ENCODE measurements around the gene UBXN7. TPM values are rescaled to one million over a fixed set of nuclear protein-coding genes. Genes with fewer than 3 reads are reported as not detected.
"Not testable (repeated sequence)": the region's sequence is repeated elsewhere in the genome, so short reads cannot be mapped to it uniquely, and the experiment has no call there.

Gene UBXN7
- total RNA-seq, 4 donors from 2014 or later, result 13.8 to 25.4 (median 15.4) TPM

- intact Hi-C loops (cut with DNase I; ENCODE audit: low total_unique reads), result no loop called here
- TF ChIP-seq POLR2AphosphoS5 (IDR thresholded peaks at IDR 0.05), result no peak
- TF ChIP-seq POLR2A (IDR thresholded peaks at IDR 0.05), result no peak
- no peak for TF ChIP-seq EP300 (IDR thresholded peaks at IDR 0.05; ENCODE audit: low read depth)
- TF ChIP-seq, protein P1, sequence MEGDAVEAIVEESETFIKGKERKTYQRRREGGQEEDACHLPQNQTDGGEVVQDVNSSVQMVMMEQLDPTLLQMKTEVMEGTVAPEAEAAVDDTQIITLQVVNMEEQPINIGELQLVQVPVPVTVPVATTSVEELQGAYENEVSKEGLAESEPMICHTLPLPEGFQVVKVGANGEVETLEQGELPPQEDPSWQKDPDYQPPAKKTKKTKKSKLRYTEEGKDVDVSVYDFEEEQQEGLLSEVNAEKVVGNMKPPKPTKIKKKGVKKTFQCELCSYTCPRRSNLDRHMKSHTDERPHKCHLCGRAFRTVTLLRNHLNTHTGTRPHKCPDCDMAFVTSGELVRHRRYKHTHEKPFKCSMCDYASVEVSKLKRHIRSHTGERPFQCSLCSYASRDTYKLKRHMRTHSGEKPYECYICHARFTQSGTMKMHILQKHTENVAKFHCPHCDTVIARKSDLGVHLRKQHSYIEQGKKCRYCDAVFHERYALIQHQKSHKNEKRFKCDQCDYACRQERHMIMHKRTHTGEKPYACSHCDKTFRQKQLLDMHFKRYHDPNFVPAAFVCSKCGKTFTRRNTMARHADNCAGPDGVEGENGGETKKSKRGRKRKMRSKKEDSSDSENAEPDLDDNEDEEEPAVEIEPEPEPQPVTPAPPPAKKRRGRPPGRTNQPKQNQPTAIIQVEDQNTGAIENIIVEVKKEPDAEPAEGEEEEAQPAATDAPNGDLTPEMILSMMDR (IDR thresholded peaks at IDR 0.05), result no peak
- in situ Hi-C loops (cut with MboI; ENCODE audit: low pct_ligation_motif_present in 1 of 4, low pct_unique_long_range_greater_than_20kb in 1 of 4, low sequenced_read_pairs in 3 of 4), result no loop called here
- Histone ChIP-seq H3K36me3 (no peaks in the 10 kb centered on the region), H3K4me1 (no peaks in the 10 kb centered on the region), H3K27ac (no peak overlapping the region), H3K9me3 (no peaks in the 10 kb centered on the region), H3K4me3 (no peak overlapping the region), H3K27me3 (no peaks in the 10 kb centered on the region)
- no peak for DNase-seq
- WGBS, 2 donors (ENCODE audit: low coverage in 1 of 2), result 69 to 100% methylated on average over 1 to 3 of the region's 3 CpGs
Observed at GRCh38 chr3:196378146-196378841, 53.9 kb downstream of the UBXN7 start.

DNA sequence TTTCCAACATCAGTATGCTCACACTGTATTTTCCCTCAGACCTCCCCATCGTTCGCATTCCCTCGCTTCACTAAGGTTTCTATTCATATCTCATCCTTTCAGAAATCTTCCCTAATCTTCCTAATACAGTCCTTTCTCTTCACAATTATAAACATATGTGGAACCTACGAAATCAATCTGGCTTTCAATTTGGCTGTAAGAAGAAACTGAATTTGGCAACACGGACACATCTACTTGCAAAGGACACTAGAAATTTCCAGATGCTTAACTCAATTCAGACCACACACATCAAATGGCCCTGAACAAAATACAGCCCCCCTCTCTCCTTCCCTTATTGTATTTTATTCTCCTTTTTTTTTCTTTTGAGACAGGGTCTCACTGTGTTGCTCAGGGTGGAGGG is 54.9 kb downstream of the UBXN7 start:
- Histone ChIP-seq H3K27me3 (no peaks in the 10 kb centered on the region), H3K36me3 (no peaks in the 10 kb centered on the region), H3K4me1 (no peaks in the 10 kb centered on the region), H3K9me3 (no peaks in the 10 kb centered on the region), H3K4me3 (no peak overlapping the region), H3K27ac (no peak overlapping the region)
- in situ Hi-C loops (cut with MboI; ENCODE audit: low pct_ligation_motif_present in 1 of 4, low pct_unique_long_range_greater_than_20kb in 1 of 4, low sequenced_read_pairs in 3 of 4) (no loop called here), intact Hi-C loops (cut with DNase I; ENCODE audit: low total_unique reads) (no loop called here)
- no peak for TF ChIP-seq EP300 (IDR thresholded peaks at IDR 0.05; ENCODE audit: low read depth)
- DNase-seq, result no peak
- 81 to 87% methylated on average over 2 to 5 of the region's 5 CpGs for WGBS, 2 donors (ENCODE audit: low coverage in 1 of 2)

DNA sequence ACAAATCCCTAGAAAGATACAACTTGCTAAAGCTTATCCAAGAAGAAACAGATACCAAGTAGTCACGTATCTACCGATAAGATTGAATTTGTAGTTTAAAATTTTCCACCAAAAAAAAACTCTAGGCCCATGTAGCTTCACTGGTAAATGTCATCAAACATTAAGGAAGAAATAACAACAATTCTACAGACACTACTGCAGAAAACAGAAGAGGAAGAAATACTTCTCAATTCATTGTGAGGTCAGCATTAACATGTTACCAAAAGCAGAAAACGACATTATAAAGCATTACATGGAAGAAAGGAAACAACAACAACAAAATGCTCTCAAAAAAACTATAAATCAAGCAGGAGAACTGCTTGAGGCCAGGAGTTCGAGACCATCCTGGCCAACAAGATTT is 66.5 kb downstream of the UBXN7 start:
- in situ Hi-C loops (cut with MboI; ENCODE audit: low pct_ligation_motif_present in 1 of 4, low pct_unique_long_range_greater_than_20kb in 1 of 4, low sequenced_read_pairs in 3 of 4) (no loop called here), intact Hi-C loops (cut with DNase I; ENCODE audit: low total_unique reads) (no loop called here)
- H3K27me3 ChIP-seq, result no peaks in the 10 kb centered on the region
- H3K36me3 ChIP-seq, result peaks cover 0 to 23% (median 2%) of the 10 kb centered on the region in 4 donors
- H3K27ac ChIP-seq, result no peak overlapping the region
- no peaks in the 10 kb centered on the region for H3K9me3 ChIP-seq
- no peak for DNase-seq
- TF ChIP-seq EP300 (IDR thresholded peaks at IDR 0.05; ENCODE audit: low read depth), result no peak
- TF ChIP-seq, protein P1 (IDR thresholded peaks at IDR 0.05), result no peak
- no peak for TF ChIP-seq POLR2A (IDR thresholded peaks at IDR 0.05)
- no peak for TF ChIP-seq POLR2AphosphoS5 (IDR thresholded peaks at IDR 0.05)
- no peak overlapping the region for H3K4me3 ChIP-seq
- 85 to 86% methylated on average over 4 of the region's 4 CpGs for WGBS, 2 donors (ENCODE audit: low coverage in 1 of 2)
- H3K4me1 ChIP-seq, result no peaks in the 10 kb centered on the region

- Histone ChIP-seq H3K36me3 (peaks cover 0 to 55% (median 12%) of the 10 kb centered on the region in 4 donors), H3K27me3 (no peaks in the 10 kb centered on the region), H3K27ac (no peak overlapping the region), H3K9me3 (no peaks in the 10 kb centered on the region), H3K4me1 (no peaks in the 10 kb centered on the region), H3K4me3 (no peak overlapping the region)
- DNase-seq, result no peak
- in situ Hi-C loops (cut with MboI; ENCODE audit: low pct_ligation_motif_present in 1 of 4, low pct_unique_long_range_greater_than_20kb in 1 of 4, low sequenced_read_pairs in 3 of 4) (no loop called here), intact Hi-C loops (cut with DNase I; ENCODE audit: low total_unique reads) (no loop called here)
- TF ChIP-seq POLR2AphosphoS5 (IDR thresholded peaks at IDR 0.05), result no peak
- no peak for TF ChIP-seq POLR2A (IDR thresholded peaks at IDR 0.05)
- TF ChIP-seq, protein P1 (IDR thresholded peaks at IDR 0.05), result no peak
- TF ChIP-seq EP300 (IDR thresholded peaks at IDR 0.05; ENCODE audit: low read depth), result no peak
- 94 to 97% methylated on average over 7 of the region's 7 CpGs for WGBS, 2 donors (ENCODE audit: low coverage in 1 of 2)
Observed at GRCh38 chr3:196360586-196360985, 71.6 kb downstream of the UBXN7 start.

- 96 to 100% methylated on average over 2 to 4 of the region's 4 CpGs for WGBS, 2 donors (ENCODE audit: low coverage in 1 of 2)
- in situ Hi-C loops (cut with MboI; ENCODE audit: low pct_ligation_motif_present in 1 of 4, low pct_unique_long_range_greater_than_20kb in 1 of 4, low sequenced_read_pairs in 3 of 4); H3K9me3 ChIP-seq; DNase-seq; intact Hi-C loops (cut with DNase I; ENCODE audit: low total_unique reads); H3K27ac ChIP-seq; H3K4me3 ChIP-seq; H3K4me1 ChIP-seq; H3K27me3 ChIP-seq: not testable (repeated sequence)
- peaks cover 0 to 73% (median 12%) of the 10 kb centered on the region in 4 donors for H3K36me3 ChIP-seq
Observed at GRCh38 chr3:196358540-196358939, 73.7 kb downstream of the UBXN7 start.

Data from transverse colon (tissue), 4 donors.